HEK293T (cell line): ENCODE measurements around the gene CLEC18B.
"Not testable (repeated sequence)": the region's sequence is repeated elsewhere in the genome, so short reads cannot be mapped to it uniquely, and the experiment has no call there.

Experiments
- CTCF ChIA-PET: fragments of 350-600 bp; formaldehyde crosslinking; extraction: SDS; loops from one replicate; lab custom pipeline; 2021; ENCODE audit warnings: antibody characterized with exemption, inconsistent platforms; lab: Yijun Ruan, JAX
- POLR2A ChIA-PET: fragments of 350-600 bp; formaldehyde crosslinking; extraction: SDS; loops from one replicate; lab custom pipeline; 2020; ENCODE audit warnings: antibody characterized with exemption, inconsistent platforms; lab: Yijun Ruan, JAX
- DNase-seq: peaks from one replicate; pipeline ENCODE4 v3.0.0; 2012; ENCODE audit warnings: mixed read lengths; ENCODE audit errors: extremely low spot score
- ARNT ChIP-seq: fragments of 450-650 bp; IDR thresholded peaks from 2 replicates; pipeline ENCODE4 v1.6.1; 2017; ENCODE audit warnings: mild to moderate bottlenecking
- CTBP1 ChIP-seq: fragments of 450-650 bp; IDR thresholded peaks from 2 replicates; pipeline ENCODE4 v1.6.1; 2016; ENCODE audit warnings: borderline replicate concordance
- ELF4 ChIP-seq: fragments of 450-650 bp; IDR thresholded peaks from 2 replicates; pipeline ENCODE4 v1.6.1; 2017; ENCODE audit warnings: antibody characterized with exemption
- FOXA1 ChIP-seq: fragments of 450-650 bp; IDR thresholded peaks from 2 replicates; pipeline ENCODE4 v1.6.1; 2016; ENCODE audit warnings: mild to moderate bottlenecking
- FOXK2 ChIP-seq: fragments of 450-650 bp; IDR thresholded peaks from 2 replicates; pipeline ENCODE4 v1.6.1; 2016; ENCODE audit warnings: mild to moderate bottlenecking
- FOXM1 ChIP-seq: fragments of 450-650 bp; IDR thresholded peaks from 2 replicates; pipeline ENCODE4 v1.6.1; 2017; ENCODE audit warnings: mild to moderate bottlenecking, borderline replicate concordance
- HDGF ChIP-seq: fragments of 450-650 bp; IDR thresholded peaks from 2 replicates; pipeline ENCODE4 v1.6.1; 2017; ENCODE audit warnings: antibody characterized with exemption, borderline replicate concordance
- L3MBTL2 ChIP-seq: fragments of 450-650 bp; conservative IDR thresholded peaks from 2 replicates; pipeline ENCODE4 v1.6.1; 2016; ENCODE audit warnings: mild to moderate bottlenecking
- LEF1 ChIP-seq: fragments of 450-650 bp; IDR thresholded peaks from 2 replicates; pipeline ENCODE4 v1.6.1; 2017; ENCODE audit warnings: mild to moderate bottlenecking, borderline replicate concordance
- NFRKB ChIP-seq: fragments of 450-650 bp; IDR thresholded peaks from 2 replicates; pipeline ENCODE4 v1.6.1; 2016; ENCODE audit warnings: mild to moderate bottlenecking, moderate library complexity
- SP1 ChIP-seq: fragments of 450-650 bp; IDR thresholded peaks from 2 replicates; pipeline ENCODE4 v1.6.1; 2017
- TARDBP ChIP-seq: fragments of 450-650 bp; IDR thresholded peaks from 2 replicates; pipeline ENCODE4 v1.6.1; 2016
- ZNF384 ChIP-seq: fragments of 450-650 bp; IDR thresholded peaks from 2 replicates; pipeline ENCODE4 v1.6.1; 2016
- TF ChIP-seq, protein P1 (sequence below): fragments of 450-650 bp; IDR thresholded peaks from 2 replicates; pipeline ENCODE4 v1.6.1; 2016

Gene CLEC18B

GRCh38 chr16:74372369-74372768 lies 48.9 kb downstream of the CLEC18B start:
- TF ChIP-seq FOXM1 (no peak), ARNT (no peak), L3MBTL2 (no peak), TARDBP (no peak), LEF1 (no peak), FOXA1 (no peak), HDGF (no peak), SP1 (no peak), CTBP1 (no peak), ZNF384 (no peak), NFRKB (no peak), FOXK2 (no peak), ELF4 (no peak)
- TF ChIP-seq, protein P1, sequence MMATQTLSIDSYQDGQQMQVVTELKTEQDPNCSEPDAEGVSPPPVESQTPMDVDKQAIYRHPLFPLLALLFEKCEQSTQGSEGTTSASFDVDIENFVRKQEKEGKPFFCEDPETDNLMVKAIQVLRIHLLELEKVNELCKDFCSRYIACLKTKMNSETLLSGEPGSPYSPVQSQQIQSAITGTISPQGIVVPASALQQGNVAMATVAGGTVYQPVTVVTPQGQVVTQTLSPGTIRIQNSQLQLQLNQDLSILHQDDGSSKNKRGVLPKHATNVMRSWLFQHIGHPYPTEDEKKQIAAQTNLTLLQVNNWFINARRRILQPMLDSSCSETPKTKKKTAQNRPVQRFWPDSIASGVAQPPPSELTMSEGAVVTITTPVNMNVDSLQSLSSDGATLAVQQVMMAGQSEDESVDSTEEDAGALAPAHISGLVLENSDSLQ = no peak
- CTCF ChIA-PET = interaction anchor here (0.6 kb wide), 1 partner anchor 392 kb away, joined by 3 read pairs; no protein-coding TSS in a partner anchor
- POLR2A ChIA-PET = no interaction called here
- DNase-seq = no peak

GRCh38 chr16:74370338-74371135 lies 50.7 kb downstream of the CLEC18B start:
- CTCF ChIA-PET, POLR2A ChIA-PET, DNase-seq: not testable (repeated sequence)

DNA sequence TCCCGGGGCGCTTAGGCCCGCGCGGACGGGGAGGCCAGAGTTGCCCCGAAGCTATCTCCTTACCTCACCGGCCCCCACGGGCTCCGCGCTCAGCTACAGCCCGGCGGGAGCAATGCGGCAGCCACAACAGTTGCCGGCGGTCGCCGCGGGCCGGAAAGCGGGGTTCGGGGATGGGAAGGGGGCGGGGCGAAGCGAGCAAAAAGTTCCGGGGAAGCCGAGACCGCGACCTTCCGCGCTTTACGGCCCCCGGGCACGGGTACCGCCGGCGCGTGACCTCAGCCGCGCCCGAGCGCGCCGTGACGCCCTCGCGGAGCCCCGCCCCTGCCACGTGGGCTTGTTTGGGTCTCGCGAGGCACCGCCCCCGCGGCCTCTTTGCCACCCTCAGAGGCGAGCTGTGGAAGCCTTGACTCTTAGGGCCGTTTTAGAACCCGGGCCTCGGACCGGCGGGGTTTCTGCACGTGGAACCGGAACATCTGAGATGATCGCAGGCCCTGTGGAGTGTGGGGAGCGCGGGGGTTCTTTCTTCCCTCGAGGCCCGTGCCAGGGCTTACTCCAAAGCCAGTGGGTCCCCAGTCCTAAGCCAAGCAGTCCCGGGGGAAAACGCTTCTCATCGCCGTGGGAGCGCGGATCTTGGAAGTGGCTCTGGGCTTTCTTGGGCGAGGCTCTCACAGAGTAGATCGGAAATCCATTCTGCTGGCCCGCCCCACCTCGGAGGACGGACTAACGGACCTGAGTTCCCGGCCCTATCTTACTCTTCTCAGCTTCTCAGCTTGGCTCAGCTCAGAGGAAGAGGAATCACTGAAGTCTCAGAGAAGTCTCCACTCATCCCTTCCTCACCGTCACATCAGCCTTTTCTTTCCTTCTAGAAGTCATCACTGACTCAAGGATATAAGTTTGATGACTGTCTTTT lies 53.0 kb downstream of the CLEC18B start:
- CTCF ChIA-PET, POLR2A ChIA-PET: not testable (repeated sequence)
- DNase-seq = peak; percentile 86
- TF ChIP-seq L3MBTL2 = 0 out of 2 replicates have a peak, but pooled peaks have one; percentile 18

DNA sequence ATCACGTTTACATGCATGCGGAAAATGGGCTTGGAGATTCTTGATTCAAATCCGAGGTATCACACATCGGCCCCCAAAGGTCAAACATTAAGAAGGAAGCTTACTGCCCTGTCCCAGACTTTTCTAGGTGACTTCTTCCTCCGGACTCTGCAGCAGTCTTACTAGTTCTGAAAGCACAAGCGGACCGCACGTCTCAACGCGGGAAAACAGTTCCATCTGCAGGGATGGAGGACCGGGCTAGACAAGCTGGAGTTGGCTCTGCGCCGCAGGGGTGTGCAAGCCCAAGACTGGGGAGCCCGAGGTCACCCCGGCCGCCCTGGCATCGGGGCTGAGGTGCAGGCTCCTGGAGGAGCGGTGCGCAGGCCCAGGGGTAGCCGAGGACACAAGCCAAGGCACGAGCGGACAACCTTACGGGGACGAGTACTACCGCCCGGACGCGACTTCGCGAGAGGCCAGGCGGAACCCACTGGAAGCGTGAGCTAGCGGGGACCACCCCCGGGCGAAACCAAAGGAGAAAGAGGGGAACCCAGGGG lies 53.7 kb downstream of the CLEC18B start:
- POLR2A ChIA-PET, CTCF ChIA-PET, DNase-seq: not testable (repeated sequence)
- TF ChIP-seq L3MBTL2 = peak; percentile 41

DNA sequence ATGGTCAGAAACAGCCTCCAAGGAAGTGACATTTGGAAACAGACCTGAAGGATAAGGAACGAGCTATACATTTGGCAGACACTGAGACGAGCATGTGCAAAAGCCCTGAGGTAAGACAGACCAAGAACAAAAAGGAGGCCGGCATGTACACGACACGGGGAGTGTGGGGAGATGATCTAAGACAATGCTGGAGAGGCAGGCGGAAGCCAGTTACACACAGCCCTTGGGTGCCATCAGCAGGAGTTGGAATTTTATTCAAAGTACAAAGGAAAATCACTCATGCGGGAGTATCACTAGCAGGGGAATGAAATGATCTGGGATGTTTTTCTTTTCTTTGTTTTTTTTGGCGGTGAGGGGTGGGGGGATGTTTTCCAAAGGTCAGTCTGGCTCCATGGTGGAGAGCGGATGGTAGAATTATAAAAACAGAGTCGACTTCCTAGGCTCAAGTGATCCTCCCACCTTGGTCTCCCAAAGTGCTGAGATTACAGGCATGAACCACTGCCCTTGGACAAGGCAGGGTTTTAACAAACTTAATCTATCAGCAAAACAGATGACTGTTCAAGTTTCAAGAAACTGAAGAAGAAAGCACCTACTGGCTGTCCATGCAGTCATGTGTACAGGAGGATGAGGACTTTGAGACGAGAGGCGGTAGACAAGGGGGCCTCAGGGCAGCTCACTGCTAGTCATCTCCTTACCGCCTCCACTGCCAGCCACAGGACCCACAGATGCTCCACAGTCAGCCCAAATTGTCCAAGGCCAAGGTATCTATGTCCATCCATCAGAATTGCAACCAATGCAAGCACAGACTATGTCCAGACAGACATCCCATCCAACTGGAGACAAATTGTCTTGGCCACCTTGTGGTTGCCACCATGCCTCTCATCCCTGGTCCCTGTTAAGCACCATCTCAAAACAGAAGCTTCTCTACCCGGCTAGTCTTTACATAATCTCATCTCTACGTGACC lies 59.4 kb downstream of the CLEC18B start:
- DNase-seq, POLR2A ChIA-PET, CTCF ChIA-PET: not testable (repeated sequence)
